H1 (cell line): ENCODE results near the gene PARD3. TPM values are rescaled to one million over a fixed set of nuclear protein-coding genes. Genes with fewer than 3 reads are reported as not detected.

Experiments
- CTCF ChIA-PET: fragments of 300-600 bp; sonication (Branson Sonifier 250); formaldehyde crosslinking; loops from one replicate; lab custom pipeline; 2021; ENCODE audit not compliant: partially characterized antibody; lab: Charles Lee
- POLR2A ChIA-PET: fragments of 300-600 bp; sonication (Branson Sonifier 250); formaldehyde crosslinking; loops from one replicate; lab custom pipeline; 2021; ENCODE audit warnings: inconsistent platforms; ENCODE audit not compliant: partially characterized antibody; lab: Charles Lee
- DNase-seq, 2 experiments: peaks; one replicate each; pipeline versions ENCODE4 v3.0.0 to v3.0.0-alpha.2; 2010 to 2022; ENCODE audit warnings: low spot score in 2 of 2, low read depth in 1 of 2, mixed read lengths in 1 of 2
- FAIRE-seq: peaks from 2 replicates; lab custom pipeline; 2011; peaks lifted over from hg19 to GRCh38; lab: Jason Lieb, UNC
- H2AFZ ChIP-seq: 2 replicates; pipeline ENCODE4 v1.8.1; 2012; ENCODE audit warnings: low read length, inconsistent platforms
- H2AK5ac ChIP-seq: 2 replicates; pipeline ENCODE4 v1.6.1; 2013; ENCODE audit warnings: low read depth, low read length
- H2BK120ac ChIP-seq: replicated peaks from 2 replicates; pipeline ENCODE3; 2013; ENCODE audit warnings: low read depth, low read length, inconsistent platforms
- H2BK12ac ChIP-seq: 2 replicates; pipeline ENCODE4 v1.6.1; 2013; ENCODE audit warnings: low read depth, low read length
- H2BK15ac ChIP-seq: 2 replicates; pipeline ENCODE4 v1.6.1; 2013; ENCODE audit warnings: low read length
- H2BK20ac ChIP-seq: 2 replicates; pipeline ENCODE4 v1.6.1; 2013; ENCODE audit warnings: low read length
- H2BK5ac ChIP-seq: 2 replicates; pipeline ENCODE4 v1.6.1; 2013; ENCODE audit warnings: low read depth, low read length
- H3K14ac ChIP-seq: 2 replicates; pipeline ENCODE4 v1.6.1; 2013; ENCODE audit warnings: inconsistent platforms; ENCODE audit not compliant: insufficient read length
- H3K18ac ChIP-seq: 2 replicates; pipeline ENCODE4 v1.6.1; 2013; ENCODE audit warnings: low read length; ENCODE audit errors: extremely low read depth
- H3K23ac ChIP-seq: 2 replicates; pipeline ENCODE4 v1.6.1; 2013; ENCODE audit warnings: inconsistent platforms; ENCODE audit not compliant: insufficient read length
- H3K23me2 ChIP-seq: 2 replicates; pipeline ENCODE4 v1.6.1; 2013; ENCODE audit warnings: low read depth, low read length
- H3K27ac ChIP-seq: 2 replicates; pipeline ENCODE4 v1.6.1; 2011; ENCODE audit warnings: low read depth, low read length, inconsistent platforms
- H3K27me3 ChIP-seq, 4 experiments: replicated peaks in 1 of 4; 1 replicate in 1 of 4; 2 replicates in 3 of 4; pipeline versions ENCODE4 v1.6.1 to v1.8.1; 2011 to 2013; ENCODE audit warnings: low read length in 3 of 4, mild to moderate bottlenecking in 3 of 4, inconsistent platforms in 2 of 4, mixed read lengths in 2 of 4, moderate library complexity in 1 of 4; ENCODE audit not compliant: control insufficient read depth in 3 of 4, insufficient read depth in 3 of 4; ENCODE audit errors: extremely low read depth in 1 of 4
- H3K36me3 ChIP-seq, 4 experiments: 2 replicates each; pipeline versions ENCODE4 v1.6.1 to v1.8.1; 2011 to 2013; ENCODE audit warnings: mild to moderate bottlenecking in 4 of 4, low read length in 3 of 4, moderate library complexity in 2 of 4, control low read depth in 1 of 4, inconsistent platforms in 1 of 4; ENCODE audit not compliant: insufficient read depth in 4 of 4, control insufficient read depth in 2 of 4
- H3K4ac ChIP-seq: replicated peaks from 2 replicates; pipeline ENCODE3; 2013; ENCODE audit warnings: low read length, low read depth, mixed read lengths, inconsistent platforms; ENCODE audit not compliant: insufficient read length
- H3K4me1 ChIP-seq, 4 experiments: replicated peaks in 1 of 4; 1 replicate in 1 of 4; 2 replicates in 3 of 4; pipeline versions ENCODE4 v1.6.1 to v1.8.1; 2011 to 2013; ENCODE audit warnings: low read length in 3 of 4, inconsistent platforms in 2 of 4, mixed read lengths in 1 of 4; ENCODE audit not compliant: insufficient read depth in 4 of 4, control insufficient read depth in 3 of 4
- H3K4me2 ChIP-seq, 2 experiments: 2 replicates each; pipeline versions ENCODE4 v1.6.1 to v1.8.1; 2011 to 2013; ENCODE audit warnings: low read depth in 2 of 2, low read length in 2 of 2, control low read depth in 1 of 2, inconsistent platforms in 1 of 2, mild to moderate bottlenecking in 1 of 2; ENCODE audit not compliant: insufficient read depth in 1 of 2
- H3K4me3 ChIP-seq, 4 experiments: fragments of 200-600, 300-600 bp in 1 of 4; sonication (generic), shearing (Covaris generic), sonication (Bioruptor Twin) in 1 of 4; 2 replicates each; pipeline versions ENCODE4 v1.5.1 to v1.8.1; 2011 to 2016; ENCODE audit warnings: low read length in 4 of 4, low read depth in 3 of 4, control low read depth in 2 of 4, inconsistent platforms in 2 of 4, mild to moderate bottlenecking in 2 of 4, mixed read lengths in 1 of 4, moderate library complexity in 1 of 4; ENCODE audit not compliant: insufficient read depth in 2 of 4; ENCODE audit errors: extremely low read depth in 1 of 4
- H3K56ac ChIP-seq: replicated peaks from 2 replicates; pipeline ENCODE3; 2013; ENCODE audit warnings: low read depth, mild to moderate bottlenecking, mixed read lengths, low read length, inconsistent platforms; ENCODE audit not compliant: insufficient read length
- H3K79me1 ChIP-seq: 2 replicates; pipeline ENCODE4 v1.6.1; 2013; ENCODE audit warnings: low read depth, low read length, control low read depth
- H3K79me2 ChIP-seq, 2 experiments: 2 replicates each; pipeline versions ENCODE4 v1.6.1 to v1.8.1; 2012 to 2013; ENCODE audit warnings: low read length in 2 of 2, mild to moderate bottlenecking in 2 of 2, inconsistent platforms in 1 of 2; ENCODE audit not compliant: insufficient read depth in 2 of 2, control insufficient read depth in 1 of 2
- H3K9ac ChIP-seq, 4 experiments: replicated peaks in 1 of 4; 1 replicate in 1 of 4; 2 replicates in 3 of 4; pipeline versions ENCODE4 v1.6.1 to v1.8.1; 2011 to 2013; ENCODE audit warnings: low read depth in 3 of 4, low read length in 3 of 4, control low read depth in 2 of 4, mild to moderate bottlenecking in 2 of 4, moderate library complexity in 2 of 4, inconsistent platforms in 1 of 4; ENCODE audit errors: extremely low read depth in 1 of 4
- H3K9me3 ChIP-seq, 2 experiments: 2 replicates each; pipeline versions ENCODE4 v1.6.1 to v1.8.1; 2012 to 2013; ENCODE audit warnings: mild to moderate bottlenecking in 2 of 2, moderate library complexity in 2 of 2, control low read depth in 1 of 2, inconsistent platforms in 1 of 2, low read depth in 1 of 2, low read length in 1 of 2, mixed read lengths in 1 of 2; ENCODE audit not compliant: insufficient read depth in 2 of 2
- H4K20me1 ChIP-seq, 2 experiments: replicated peaks in 1 of 2; 2 replicates each; pipeline versions ENCODE3 to v1.8.1; 2011 to 2013; ENCODE audit warnings: inconsistent platforms in 2 of 2, low read length in 2 of 2, mild to moderate bottlenecking in 1 of 2; ENCODE audit not compliant: insufficient read depth in 2 of 2, control insufficient read depth in 1 of 2
- H4K5ac ChIP-seq: 2 replicates; pipeline ENCODE4 v1.6.1; 2013; ENCODE audit warnings: low read length, low read depth, mixed read lengths, inconsistent platforms; ENCODE audit not compliant: insufficient read length
- H4K8ac ChIP-seq: 2 replicates; pipeline ENCODE4 v1.8.0; 2013; ENCODE audit warnings: mild to moderate bottlenecking, moderate library complexity, low read length, inconsistent platforms; ENCODE audit not compliant: insufficient read depth; ENCODE audit errors: extremely low read depth
- H4K91ac ChIP-seq: replicated peaks from 2 replicates; pipeline ENCODE3; 2013; ENCODE audit warnings: low read length, mixed read lengths, inconsistent platforms; ENCODE audit not compliant: insufficient read length
- BCL11A ChIP-seq, 2 experiments: IDR thresholded peaks; one replicate each; pipeline ENCODE4 v1.6.1; 2011; ENCODE audit warnings: low read depth in 2 of 2, low read length in 2 of 2, mild to moderate bottlenecking in 2 of 2
- BRCA1 ChIP-seq: IDR thresholded peaks from 2 replicates; pipeline ENCODE4 v1.6.1; 2012; ENCODE audit warnings: low read depth, low read length, improper control_type of control experiment
- CHD1 ChIP-seq: IDR thresholded peaks from 2 replicates; pipeline ENCODE4 v1.6.1; 2012; ENCODE audit warnings: low read depth, low read length, improper control_type of control experiment
- EZH2 ChIP-seq: fragments of 200-600 bp; sonication (generic); IDR thresholded peaks from 2 replicates; pipeline ENCODE4 v1.7.1; 2012; ENCODE audit warnings: low read depth, mild to moderate bottlenecking, moderate library complexity, low read length, inconsistent platforms; ENCODE audit not compliant: severe bottlenecking
- HDAC6 ChIP-seq: IDR thresholded peaks from one replicate; pipeline ENCODE4 v1.7.1; 2012; ENCODE audit warnings: low read depth, mild to moderate bottlenecking, inconsistent platforms, low read length, moderate library complexity
- JUN ChIP-seq: IDR thresholded peaks from 2 replicates; pipeline ENCODE4 v1.6.1; 2011; ENCODE audit warnings: low read depth, mild to moderate bottlenecking, improper control_type of control experiment, low read length
- JUND ChIP-seq: IDR thresholded peaks from 2 replicates; pipeline ENCODE4 v1.6.1; 2011; ENCODE audit warnings: mild to moderate bottlenecking, improper control_type of control experiment, low read length
- KDM5A ChIP-seq: fragments of 200-600 bp; IDR thresholded peaks from 2 replicates; pipeline ENCODE4 v1.7.1; 2012; ENCODE audit warnings: mild to moderate bottlenecking, low read length, inconsistent platforms, mixed read lengths
- MAFK ChIP-seq: IDR thresholded peaks from 2 replicates; pipeline ENCODE4 v1.6.1; 2012; ENCODE audit warnings: low read depth, mild to moderate bottlenecking, improper control_type of control experiment, low read length
- SUZ12 ChIP-seq: fragments of 200-600 bp; sonication (generic); IDR thresholded peaks from 2 replicates; pipeline ENCODE4 v1.6.1; 2012; ENCODE audit warnings: mild to moderate bottlenecking, inconsistent platforms, low read length, moderate library complexity, mixed read lengths
- WGBS, 2 experiments: shearing (Covaris generic) in 1 of 2; methylation state at CpG; one replicate each; pipeline versions ENCODE4 v1.1.6 to v1.1.7; 2013 to 2015; ENCODE audit warnings: low lambda C conversion rate in 2 of 2, mixed read lengths in 2 of 2, inconsistent platforms in 1 of 2, low coverage in 1 of 2, missing lambda C conversion rate in 1 of 2; ENCODE audit not compliant: insufficient replicate concordance in 2 of 2, insufficient coverage in 1 of 2, insufficient read length in 1 of 2; ENCODE audit errors: extremely low coverage in 1 of 2, missing lambda C conversion rate in 1 of 2; 5-methylcytosine and 5-hydroxymethylcytosine counted together
- polyA plus RNA-seq, 7 experiments: library from polyadenylated mRNA; depleted of rRNA in 3 of 7; stranded (reverse) in 5 of 7; unstranded in 2 of 7; fragments of >200 nt in 5 of 7; fragments of 200-250 nt in 2 of 7; gene quantifications; 1 replicate in 5 of 7; 2 replicates in 1 of 7; 4 replicates in 1 of 7; pipeline versions ENCODE4 v1.2.1 to v1.2.3, GENCODE V29; 2011 to 2013; ENCODE audit warnings: missing spikeins in 2 of 7, mixed read lengths in 2 of 7
- total RNA-seq: library from RNA; stranded (reverse); fragmentation: NEBNext Ultra II Directional; extraction: Animal tissue kit (Norgen Biotek cat#: 25700); gene quantifications from 2 replicates; pipeline ENCODE4 v1.2.1, GENCODE V29; 2021
- TF ChIP-seq, protein P1 (sequence below): IDR thresholded peaks from 2 replicates; pipeline ENCODE4 v1.6.1; 2012; ENCODE audit warnings: inconsistent platforms

The PARD3 gene
- total and polyA plus RNA-seq, 2 of the 8 experiments (the other 6 are each of a cell fraction or from before 2014, with no cell fraction given) = 19.7 to 49.1 TPM

GRCh38 chr10:34522546-34522945, 292.6 kb downstream of the PARD3 start:
- DNase-seq = no peak
- no peak overlapping the region for H3K4ac ChIP-seq
- TF ChIP-seq CHD1 (no peak), BRCA1 (no peak), JUN (no peak), SUZ12 (no peak), HDAC6 (no peak), EZH2 (no peak), BCL11A (IDR thresholded peaks at IDR 0.05; ENCODE audit: low read depth in 2 of 2, low read length in 2 of 2) (no peak), JUND (no peak), KDM5A (no peak), MAFK (no peak)
- TF ChIP-seq, protein P1, sequence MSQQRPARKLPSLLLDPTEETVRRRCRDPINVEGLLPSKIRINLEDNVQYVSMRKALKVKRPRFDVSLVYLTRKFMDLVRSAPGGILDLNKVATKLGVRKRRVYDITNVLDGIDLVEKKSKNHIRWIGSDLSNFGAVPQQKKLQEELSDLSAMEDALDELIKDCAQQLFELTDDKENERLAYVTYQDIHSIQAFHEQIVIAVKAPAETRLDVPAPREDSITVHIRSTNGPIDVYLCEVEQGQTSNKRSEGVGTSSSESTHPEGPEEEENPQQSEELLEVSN = no peak

More at GRCh38 chr10:34522546-34522945, 292.6 kb downstream of the PARD3 start:
- 64% methylated on average over 6 of the region's 6 CpGs; no CpG with 5 or more reads in 1 of the 2 experiments for WGBS, 2 experiments
- Histone ChIP-seq H2BK12ac (no peak overlapping the region), H3K9ac (no peak overlapping the region), H2BK20ac (no peak overlapping the region), H3K27ac (no peak overlapping the region), H4K8ac (no peak overlapping the region), H3K79me1 (no peaks in the 10 kb centered on the region), H3K4me2 (no peak overlapping the region), H3K27me3 (no peaks in the 10 kb centered on the region), H3K36me3 (no peaks in the 10 kb centered on the region), H3K14ac (no peak overlapping the region), H3K4me3 (no peak overlapping the region), H2AK5ac (no peak overlapping the region), H2BK5ac (no peak overlapping the region), H3K4me1 (peaks cover 3 to 12% (median 10%) of the 10 kb centered on the region in 4 experiments; a peak in 5 of 7 replicates), H4K20me1 (no peaks in the 10 kb centered on the region), H3K9me3 (no peaks in the 10 kb centered on the region), H3K23me2 (no peaks in the 10 kb centered on the region), H2AFZ (no peak overlapping the region), H2BK120ac (no peak overlapping the region), H3K18ac (no peak overlapping the region), H2BK15ac (no peak overlapping the region), H4K91ac (no peak overlapping the region), H3K23ac (no peak overlapping the region), H3K56ac (no peak overlapping the region), H4K5ac (no peak overlapping the region), H3K79me2 (peaks cover 0 to 77% of the 10 kb centered on the region in 2 experiments; a peak in 3 of 4 replicates)
- FAIRE-seq = no peak
- POLR2A ChIA-PET = no interaction called here
- CTCF ChIA-PET = interaction anchor here (0.6 to 5.4 kb wide), 15 partner anchors 10 to 1325 kb away, joined by 3 to 57 read pairs (median 3); no protein-coding TSS in a partner anchor
